ENCODE results near the gene LMAN2L.

GRCh38 chr2:96656540-96656939, 83.3 kb downstream of the LMAN2L start:
- TF ChIP-seq, protein P1, sequence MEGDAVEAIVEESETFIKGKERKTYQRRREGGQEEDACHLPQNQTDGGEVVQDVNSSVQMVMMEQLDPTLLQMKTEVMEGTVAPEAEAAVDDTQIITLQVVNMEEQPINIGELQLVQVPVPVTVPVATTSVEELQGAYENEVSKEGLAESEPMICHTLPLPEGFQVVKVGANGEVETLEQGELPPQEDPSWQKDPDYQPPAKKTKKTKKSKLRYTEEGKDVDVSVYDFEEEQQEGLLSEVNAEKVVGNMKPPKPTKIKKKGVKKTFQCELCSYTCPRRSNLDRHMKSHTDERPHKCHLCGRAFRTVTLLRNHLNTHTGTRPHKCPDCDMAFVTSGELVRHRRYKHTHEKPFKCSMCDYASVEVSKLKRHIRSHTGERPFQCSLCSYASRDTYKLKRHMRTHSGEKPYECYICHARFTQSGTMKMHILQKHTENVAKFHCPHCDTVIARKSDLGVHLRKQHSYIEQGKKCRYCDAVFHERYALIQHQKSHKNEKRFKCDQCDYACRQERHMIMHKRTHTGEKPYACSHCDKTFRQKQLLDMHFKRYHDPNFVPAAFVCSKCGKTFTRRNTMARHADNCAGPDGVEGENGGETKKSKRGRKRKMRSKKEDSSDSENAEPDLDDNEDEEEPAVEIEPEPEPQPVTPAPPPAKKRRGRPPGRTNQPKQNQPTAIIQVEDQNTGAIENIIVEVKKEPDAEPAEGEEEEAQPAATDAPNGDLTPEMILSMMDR (IDR thresholded peaks at IDR 0.05) = no peak
- TF ChIP-seq EP300 (IDR thresholded peaks at IDR 0.05) (no peak), POLR2A (IDR thresholded peaks at IDR 0.05) (no peak)
